ENCODE results near the gene MZT2A.
"Not testable (repeated sequence)": the region's sequence is repeated elsewhere in the genome, so short reads cannot be mapped to it uniquely, and the experiment has no call there.

Gene MZT2A

GRCh38 chr2:131520526-131520925 lies 28.3 kb upstream of the MZT2A start:
- no peak for DNase-seq (ENCODE audit: low spot score)

GRCh38 chr2:131519871-131520470 lies 27.8 kb upstream of the MZT2A start:
- DNase-seq (ENCODE audit: low spot score): not testable (repeated sequence)

GRCh38 chr2:131519466-131519865 lies 27.3 kb upstream of the MZT2A start:
- no peak for DNase-seq (ENCODE audit: low spot score)

GRCh38 chr2:131518531-131518930 lies 26.3 kb upstream of the MZT2A start:
- DNase-seq (ENCODE audit: low spot score): not testable (repeated sequence)

GRCh38 chr2:131517856-131518255 lies 25.7 kb upstream of the MZT2A start:
- DNase-seq (ENCODE audit: low spot score): not testable (repeated sequence)

- DNase-seq (ENCODE audit: low spot score): no peak
Measured at GRCh38 chr2:131517106-131517831, 25.1 kb upstream of the MZT2A start.

- DNase-seq (ENCODE audit: low spot score): not testable (repeated sequence)
Measured at GRCh38 chr2:131516621-131517020, 24.4 kb upstream of the MZT2A start.

- DNase-seq (ENCODE audit: low spot score): no peak
Measured at GRCh38 chr2:131516011-131516410, 23.8 kb upstream of the MZT2A start.

- DNase-seq (ENCODE audit: low spot score): not testable (repeated sequence)
Measured at GRCh38 chr2:131515235-131515634, 23.0 kb upstream of the MZT2A start.

- DNase-seq (ENCODE audit: low spot score): not testable (repeated sequence)
Measured at GRCh38 chr2:131514408-131515166, 22.4 kb upstream of the MZT2A start.

- not testable (repeated sequence) for DNase-seq (ENCODE audit: low spot score)
Measured at GRCh38 chr2:131511969-131512870, 20.0 kb upstream of the MZT2A start.

- DNase-seq (ENCODE audit: low spot score): not testable (repeated sequence)
Measured at GRCh38 chr2:131511291-131511968, 19.2 kb upstream of the MZT2A start.

- no peak for DNase-seq (ENCODE audit: low spot score)
Measured at GRCh38 chr2:131509615-131510014, 17.4 kb upstream of the MZT2A start.

- not testable (repeated sequence) for DNase-seq (ENCODE audit: low spot score)
Measured at GRCh38 chr2:131504082-131504750, 12.0 kb upstream of the MZT2A start.

GRCh38 chr2:131503587-131503986 lies 11.4 kb upstream of the MZT2A start:
- not testable (repeated sequence) for DNase-seq (ENCODE audit: low spot score)

- peak; percentile 80 for DNase-seq (ENCODE audit: low spot score)
Measured at GRCh38 chr2:131498321-131498973, 6.2 kb upstream of the MZT2A start.

- DNase-seq (ENCODE audit: low spot score): not testable (repeated sequence)
Measured at GRCh38 chr2:131495506-131495905, 3.3 kb upstream of the MZT2A start.

GRCh38 chr2:131493199-131493968 lies 1.2 kb upstream of the MZT2A start:
- no peak for DNase-seq (ENCODE audit: low spot score)
